Ishikawa (cell line): ENCODE results near the gene SPRING1.

Experiments used
- CREB1 ChIP-seq: IDR thresholded peaks from 2 replicates; pipeline ENCODE4 v1.6.1; 2012; ENCODE audit warnings: low read depth
- EGR1 ChIP-seq: IDR thresholded peaks from 2 replicates; pipeline ENCODE4 v1.6.1; 2012
- EP300 ChIP-seq: IDR thresholded peaks from 2 replicates; pipeline ENCODE4 v1.6.1; 2012; ENCODE audit warnings: borderline replicate concordance
- FOXM1 ChIP-seq: IDR thresholded peaks from 2 replicates; pipeline ENCODE4 v1.6.1; 2012; ENCODE audit warnings: low read depth, borderline replicate concordance
- RAD21 ChIP-seq: IDR thresholded peaks from 2 replicates; pipeline ENCODE4 v1.6.1; 2012; ENCODE audit warnings: low read depth
- TF ChIP-seq, protein P1 (sequence below): IDR thresholded peaks from 2 replicates; pipeline ENCODE4 v1.6.1; 2012

DNA sequence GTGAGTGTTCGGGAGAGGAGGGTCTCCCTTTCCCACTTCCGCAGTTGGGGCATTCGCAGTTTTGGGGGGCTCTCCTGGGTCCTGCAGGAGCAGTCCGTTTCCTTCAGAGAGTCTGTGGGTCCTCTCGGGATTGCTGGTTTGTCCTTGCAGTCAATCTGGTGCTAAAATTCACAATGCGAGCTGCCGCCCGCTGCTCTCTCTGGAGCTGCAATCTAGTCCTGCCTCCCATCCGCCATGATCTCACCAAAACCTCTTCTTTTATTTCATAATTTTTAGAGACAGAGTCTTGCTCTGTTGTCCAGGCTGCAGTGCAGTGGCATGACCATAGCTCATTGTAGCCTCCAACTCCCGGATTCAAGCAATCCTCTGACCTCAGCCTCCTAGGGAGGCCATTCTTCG, 22.8 kb upstream of the SPRING1 start:
- TF ChIP-seq RAD21: no peak
- TF ChIP-seq FOXM1: no peak
- TF ChIP-seq, protein P1, sequence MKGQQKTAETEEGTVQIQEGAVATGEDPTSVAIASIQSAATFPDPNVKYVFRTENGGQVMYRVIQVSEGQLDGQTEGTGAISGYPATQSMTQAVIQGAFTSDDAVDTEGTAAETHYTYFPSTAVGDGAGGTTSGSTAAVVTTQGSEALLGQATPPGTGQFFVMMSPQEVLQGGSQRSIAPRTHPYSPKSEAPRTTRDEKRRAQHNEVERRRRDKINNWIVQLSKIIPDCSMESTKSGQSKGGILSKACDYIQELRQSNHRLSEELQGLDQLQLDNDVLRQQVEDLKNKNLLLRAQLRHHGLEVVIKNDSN: no peak
- no peak for TF ChIP-seq EGR1
- TF ChIP-seq CREB1: no peak
- TF ChIP-seq EP300: no peak
